Kidney (tissue), 14 donors: ENCODE data around the gene FOXQ1. TPM values are rescaled to one million over a fixed set of nuclear protein-coding genes. Genes with fewer than 3 reads are reported as not detected.
"Not testable (repeated sequence)": the region's sequence is repeated elsewhere in the genome, so short reads cannot be mapped to it uniquely, and the experiment has no call there.

ENCODE experiments used
- DNase-seq, 5 donors: peaks; one replicate each; pipeline ENCODE4 v3.0.0-alpha.2; 2013 to 2020
- FAIRE-seq: peaks from 2 replicates; lab custom pipeline; 2012; peaks lifted over from hg19 to GRCh38; lab: Jason Lieb, UNC
- H3K27ac ChIP-seq, 2 donors: one replicate each; pipeline ENCODE4 v1.7.0; 2013; ENCODE audit warnings: low read depth in 2 of 2, low read length in 2 of 2, inconsistent platforms in 1 of 2
- H3K27me3 ChIP-seq: one replicate; pipeline ENCODE4 v1.7.1; 2013; ENCODE audit warnings: low read length, inconsistent platforms; ENCODE audit not compliant: control insufficient read depth, insufficient read depth
- H3K36me3 ChIP-seq, 3 donors: one replicate each; pipeline versions ENCODE4 v1.7.0 to v1.7.1; 2013; ENCODE audit warnings: low read length in 3 of 3, control low read depth in 1 of 3, inconsistent platforms in 1 of 3; ENCODE audit not compliant: insufficient read depth in 3 of 3, control insufficient read depth in 2 of 3
- H3K4me1 ChIP-seq, 3 donors: one replicate each; pipeline versions ENCODE4 v1.7.0 to v1.7.1; 2013; ENCODE audit warnings: low read length in 3 of 3, inconsistent platforms in 1 of 3, low read depth in 1 of 3; ENCODE audit not compliant: control insufficient read depth in 2 of 3, insufficient read depth in 2 of 3
- H3K4me3 ChIP-seq, 3 donors: one replicate each; pipeline versions ENCODE4 v1.7.0 to v1.8.1; 2013; ENCODE audit warnings: low read length in 3 of 3, control low read depth in 1 of 3, inconsistent platforms in 1 of 3
- H3K9ac ChIP-seq, 3 donors: one replicate each; pipeline versions ENCODE4 v1.7.0 to v1.7.1; 2013; ENCODE audit warnings: low read length in 3 of 3, control low read depth in 1 of 3, inconsistent platforms in 1 of 3
- H3K9me3 ChIP-seq, 3 donors: one replicate each; pipeline versions ENCODE4 v1.7.0 to v1.7.1; 2013; ENCODE audit warnings: low read length in 3 of 3, control low read depth in 1 of 3, inconsistent platforms in 1 of 3; ENCODE audit not compliant: control insufficient read depth in 2 of 3, insufficient read depth in 1 of 3
- CTCF ChIP-seq: IDR thresholded peaks from 3 replicates; pipeline ENCODE4 v1.5.1; 2012; ENCODE audit warnings: mild to moderate bottlenecking, moderate library complexity, borderline replicate concordance; ENCODE audit not compliant: insufficient read depth; ENCODE audit errors: extremely low read depth
- intact Hi-C: fragments of 100-400 bp; cut with DNase I; formaldehyde crosslinking; loops from one replicate; pipeline ENCODE4 v1.11.1; 2022
- polyA plus RNA-seq: library from polyadenylated mRNA; stranded (reverse); fragments of 350-450 nt; fragmentation: Illumina TruSeq; extraction: RNeasy Lipid Tissue Mini Kit (QIAGEN cat#74804); gene quantifications from one replicate; pipeline ENCODE4 v1.2.3, GENCODE V29; 2014; ENCODE audit warnings: low read depth, low replicate concordance; ENCODE audit not compliant: insufficient read depth
- total RNA-seq: library from RNA; stranded (reverse); fragmentation: NEBNext Ultra II Directional; extraction: Animal tissue kit (Norgen Biotek cat#: 25700); gene quantifications from one replicate; pipeline ENCODE4 v1.2.1, GENCODE V29; 2021
- donor health status: control.
- donor health status: control.
- donor health status: control.
- donor health status: control.
- donor health status: control.
- donor health status: DM: yes; HTN: yes; CAD: no.
- donor health status: Normal renal cell carcinoma (clear cell type).

Gene FOXQ1
- total and polyA plus RNA-seq, 2 donors from 2014 or later = 6.0 to 33.6 TPM

GRCh38 chr6:1316489-1316971 lies 4.6 kb downstream of the FOXQ1 start:
- intact Hi-C loops = no loop called here
- Histone ChIP-seq H3K4me1 (peaks cover 0 to 7% (median 0%) of the 10 kb centered on the region in 3 donors), H3K36me3 (no peaks in the 10 kb centered on the region), H3K9me3 (no peaks in the 10 kb centered on the region), H3K27ac (no peak overlapping the region), H3K9ac (no peak overlapping the region), H3K4me3 (peak overlapping the region; percentile 16 to 64 (median 55)), H3K27me3 (peaks cover 18% of the 10 kb centered on the region)
- FAIRE-seq = no peak
- no peak for TF ChIP-seq CTCF
- DNase-seq = peak; percentile 61 to 80 (median 66)

GRCh38 chr6:1317302-1317815 lies 5.5 kb downstream of the FOXQ1 start:
- intact Hi-C loops = no loop called here
- TF ChIP-seq CTCF = no peak
- Histone ChIP-seq H3K27ac (no peak overlapping the region), H3K27me3 (peaks cover 18% of the 10 kb centered on the region), H3K9me3 (no peaks in the 10 kb centered on the region), H3K36me3 (no peaks in the 10 kb centered on the region), H3K9ac (no peak overlapping the region), H3K4me1 (peaks cover 0 to 4% (median 0%) of the 10 kb centered on the region in 3 donors), H3K4me3 (no peak overlapping the region)
- DNase-seq = peak in 1 of 5 donors; percentile 70
- no peak for FAIRE-seq

GRCh38 chr6:1318036-1318435 lies 6.1 kb downstream of the FOXQ1 start:
- FAIRE-seq (no peak), DNase-seq (no peak)
- H3K4me1 ChIP-seq = peaks cover 0 to 3% (median 0%) of the 10 kb centered on the region in 3 donors
- no peak overlapping the region for H3K27ac ChIP-seq
- no peaks in the 10 kb centered on the region for H3K36me3 ChIP-seq
- intact Hi-C loops = no loop called here
- TF ChIP-seq CTCF = no peak
- no peak overlapping the region for H3K9ac ChIP-seq
- no peaks in the 10 kb centered on the region for H3K9me3 ChIP-seq
- H3K27me3 ChIP-seq = peaks cover 18% of the 10 kb centered on the region
- no peak overlapping the region for H3K4me3 ChIP-seq

GRCh38 chr6:1318584-1318983 lies 6.7 kb downstream of the FOXQ1 start:
- H3K27ac ChIP-seq, H3K36me3 ChIP-seq, H3K4me3 ChIP-seq, DNase-seq, H3K9ac ChIP-seq, intact Hi-C loops, H3K4me1 ChIP-seq, H3K9me3 ChIP-seq, FAIRE-seq: not testable (repeated sequence)
- peaks cover 18% of the 10 kb centered on the region for H3K27me3 ChIP-seq
